ENCODE data around the gene CNTNAP2. TPM values are rescaled to one million over a fixed set of nuclear protein-coding genes. Genes with fewer than 3 reads are reported as not detected.

CNTNAP2 gene
- total and polyA plus RNA-seq, 2 donors, result 5.1 to 10.3 TPM

- WGBS, result 92% methylated on average over 3 of the region's 3 CpGs
- Histone ChIP-seq H3K9me3 (ENCODE audit: control insufficient read depth in 2 of 2, insufficient read depth in 1 of 2, low read length in 1 of 2) (no peaks in the 10 kb centered on the region), H3K27me3 (ENCODE audit: control insufficient read depth in 2 of 2, insufficient read depth in 1 of 2, low read length in 1 of 2) (no peaks in the 10 kb centered on the region), H3K4me3 (ENCODE audit: low read length in 2 of 2) (no peak overlapping the region), H3K36me3 (ENCODE audit: control insufficient read depth in 2 of 2, insufficient read depth in 2 of 2, low read length in 1 of 2) (no peaks in the 10 kb centered on the region), H3K4me1 (ENCODE audit: control insufficient read depth in 2 of 2, insufficient read depth in 2 of 2, low read length in 2 of 2) (no peaks in the 10 kb centered on the region), H3K27ac (ENCODE audit: low read depth in 1 of 2, low read length in 1 of 2) (no peak overlapping the region)
- DNase-seq (ENCODE audit: low read depth in 6 of 9, low spot score in 9 of 9), result no peak
Observed at GRCh38 chr7:146701166-146701565, 584.6 kb downstream of the CNTNAP2 start.

- Histone ChIP-seq H3K27me3 (ENCODE audit: control insufficient read depth in 2 of 2, insufficient read depth in 1 of 2, low read length in 1 of 2) (no peaks in the 10 kb centered on the region), H3K9me3 (ENCODE audit: control insufficient read depth in 2 of 2, insufficient read depth in 1 of 2, low read length in 1 of 2) (no peaks in the 10 kb centered on the region), H3K4me3 (ENCODE audit: low read length in 2 of 2) (no peak overlapping the region), H3K4me1 (ENCODE audit: control insufficient read depth in 2 of 2, insufficient read depth in 2 of 2, low read length in 2 of 2) (no peaks in the 10 kb centered on the region), H3K36me3 (ENCODE audit: control insufficient read depth in 2 of 2, insufficient read depth in 2 of 2, low read length in 1 of 2) (no peaks in the 10 kb centered on the region), H3K27ac (ENCODE audit: low read depth in 1 of 2, low read length in 1 of 2) (no peak overlapping the region)
- no peak for DNase-seq (ENCODE audit: low read depth in 6 of 9, low spot score in 9 of 9)
- 96% methylated on average over 1 of the region's 1 CpG for WGBS
Observed at GRCh38 chr7:146702898-146703297, 586.3 kb downstream of the CNTNAP2 start.

GRCh38 chr7:146709451-146710027, 592.9 kb downstream of the CNTNAP2 start:
- no peaks in the 10 kb centered on the region for H3K36me3 ChIP-seq (ENCODE audit: control insufficient read depth in 2 of 2, insufficient read depth in 2 of 2, low read length in 1 of 2)
- 67% methylated on average over 4 of the region's 4 CpGs for WGBS
- H3K4me1 ChIP-seq (ENCODE audit: control insufficient read depth in 2 of 2, insufficient read depth in 2 of 2, low read length in 2 of 2), result no peaks in the 10 kb centered on the region
- no peak for DNase-seq (ENCODE audit: low read depth in 6 of 9, low spot score in 9 of 9)
- no peaks in the 10 kb centered on the region for H3K27me3 ChIP-seq (ENCODE audit: control insufficient read depth in 2 of 2, insufficient read depth in 1 of 2, low read length in 1 of 2)
- no peaks in the 10 kb centered on the region for H3K9me3 ChIP-seq (ENCODE audit: control insufficient read depth in 2 of 2, insufficient read depth in 1 of 2, low read length in 1 of 2)
- no peak overlapping the region for H3K4me3 ChIP-seq (ENCODE audit: low read length in 2 of 2)
- no peak overlapping the region for H3K27ac ChIP-seq (ENCODE audit: low read depth in 1 of 2, low read length in 1 of 2)

- Histone ChIP-seq H3K4me3 (ENCODE audit: low read length in 2 of 2) (no peak overlapping the region), H3K27ac (ENCODE audit: low read depth in 1 of 2, low read length in 1 of 2) (no peak overlapping the region), H3K4me1 (ENCODE audit: control insufficient read depth in 2 of 2, insufficient read depth in 2 of 2, low read length in 2 of 2) (no peaks in the 10 kb centered on the region), H3K27me3 (ENCODE audit: control insufficient read depth in 2 of 2, insufficient read depth in 1 of 2, low read length in 1 of 2) (no peaks in the 10 kb centered on the region), H3K9me3 (ENCODE audit: control insufficient read depth in 2 of 2, insufficient read depth in 1 of 2, low read length in 1 of 2) (no peaks in the 10 kb centered on the region), H3K36me3 (ENCODE audit: control insufficient read depth in 2 of 2, insufficient read depth in 2 of 2, low read length in 1 of 2) (no peaks in the 10 kb centered on the region)
- 95% methylated on average over 1 of the region's 1 CpG for WGBS
- DNase-seq (ENCODE audit: low read depth in 6 of 9, low spot score in 9 of 9), result no peak
Observed at GRCh38 chr7:146713205-146713604, 596.6 kb downstream of the CNTNAP2 start.

GRCh38 chr7:146713934-146714333, 597.3 kb downstream of the CNTNAP2 start:
- 97% methylated on average over 3 of the region's 3 CpGs for WGBS
- H3K4me1 ChIP-seq (ENCODE audit: control insufficient read depth in 2 of 2, insufficient read depth in 2 of 2, low read length in 2 of 2), result no peaks in the 10 kb centered on the region
- no peaks in the 10 kb centered on the region for H3K36me3 ChIP-seq (ENCODE audit: control insufficient read depth in 2 of 2, insufficient read depth in 2 of 2, low read length in 1 of 2)
- H3K9me3 ChIP-seq (ENCODE audit: control insufficient read depth in 2 of 2, insufficient read depth in 1 of 2, low read length in 1 of 2), result no peaks in the 10 kb centered on the region
- H3K27ac ChIP-seq (ENCODE audit: low read depth in 1 of 2, low read length in 1 of 2), result no peak overlapping the region
- DNase-seq (ENCODE audit: low read depth in 6 of 9, low spot score in 9 of 9), result no peak
- no peaks in the 10 kb centered on the region for H3K27me3 ChIP-seq (ENCODE audit: control insufficient read depth in 2 of 2, insufficient read depth in 1 of 2, low read length in 1 of 2)
- no peak overlapping the region for H3K4me3 ChIP-seq (ENCODE audit: low read length in 2 of 2)

GRCh38 chr7:146720195-146720594, 603.6 kb downstream of the CNTNAP2 start:
- H3K27ac ChIP-seq (ENCODE audit: low read depth in 1 of 2, low read length in 1 of 2), result no peak overlapping the region
- H3K4me1 ChIP-seq (ENCODE audit: control insufficient read depth in 2 of 2, insufficient read depth in 2 of 2, low read length in 2 of 2), result no peaks in the 10 kb centered on the region
- H3K9me3 ChIP-seq (ENCODE audit: control insufficient read depth in 2 of 2, insufficient read depth in 1 of 2, low read length in 1 of 2), result no peaks in the 10 kb centered on the region
- no peak overlapping the region for H3K4me3 ChIP-seq (ENCODE audit: low read length in 2 of 2)
- H3K36me3 ChIP-seq (ENCODE audit: control insufficient read depth in 2 of 2, insufficient read depth in 2 of 2, low read length in 1 of 2), result no peaks in the 10 kb centered on the region
- H3K27me3 ChIP-seq (ENCODE audit: control insufficient read depth in 2 of 2, insufficient read depth in 1 of 2, low read length in 1 of 2), result no peaks in the 10 kb centered on the region
- DNase-seq (ENCODE audit: low read depth in 6 of 9, low spot score in 9 of 9), result no peak
- 88% methylated on average over 2 of the region's 2 CpGs for WGBS

GRCh38 chr7:146722986-146723385, 606.4 kb downstream of the CNTNAP2 start:
- no peaks in the 10 kb centered on the region for H3K36me3 ChIP-seq (ENCODE audit: control insufficient read depth in 2 of 2, insufficient read depth in 2 of 2, low read length in 1 of 2)
- H3K9me3 ChIP-seq (ENCODE audit: control insufficient read depth in 2 of 2, insufficient read depth in 1 of 2, low read length in 1 of 2), result no peaks in the 10 kb centered on the region

GRCh38 chr7:146725520-146725919, 608.9 kb downstream of the CNTNAP2 start:
- no peak overlapping the region for H3K4me3 ChIP-seq (ENCODE audit: low read length in 2 of 2)
- no peak for DNase-seq (ENCODE audit: low read depth in 6 of 9, low spot score in 9 of 9)
- no peak overlapping the region for H3K27ac ChIP-seq (ENCODE audit: low read depth in 1 of 2, low read length in 1 of 2)
- WGBS, result 94% methylated on average over 3 of the region's 3 CpGs
- no peaks in the 10 kb centered on the region for H3K36me3 ChIP-seq (ENCODE audit: control insufficient read depth in 2 of 2, insufficient read depth in 2 of 2, low read length in 1 of 2)
- no peaks in the 10 kb centered on the region for H3K4me1 ChIP-seq (ENCODE audit: control insufficient read depth in 2 of 2, insufficient read depth in 2 of 2, low read length in 2 of 2)
- H3K9me3 ChIP-seq (ENCODE audit: control insufficient read depth in 2 of 2, insufficient read depth in 1 of 2, low read length in 1 of 2), result no peaks in the 10 kb centered on the region
- H3K27me3 ChIP-seq (ENCODE audit: control insufficient read depth in 2 of 2, insufficient read depth in 1 of 2, low read length in 1 of 2), result no peaks in the 10 kb centered on the region

More at GRCh38 chr7:146722986-146723385, 606.4 kb downstream of the CNTNAP2 start:
- no peak overlapping the region for H3K4me3 ChIP-seq (ENCODE audit: low read length in 2 of 2)
- no peaks in the 10 kb centered on the region for H3K27me3 ChIP-seq (ENCODE audit: control insufficient read depth in 2 of 2, insufficient read depth in 1 of 2, low read length in 1 of 2)
- DNase-seq (ENCODE audit: low read depth in 6 of 9, low spot score in 9 of 9), result no peak
- 78% methylated on average over 1 of the region's 1 CpG for WGBS
- H3K4me1 ChIP-seq (ENCODE audit: control insufficient read depth in 2 of 2, insufficient read depth in 2 of 2, low read length in 2 of 2), result no peaks in the 10 kb centered on the region
- no peak overlapping the region for H3K27ac ChIP-seq (ENCODE audit: low read depth in 1 of 2, low read length in 1 of 2)

GRCh38 chr7:146728141-146728540, 611.5 kb downstream of the CNTNAP2 start:
- Histone ChIP-seq H3K9me3 (ENCODE audit: control insufficient read depth in 2 of 2, insufficient read depth in 1 of 2, low read length in 1 of 2) (no peaks in the 10 kb centered on the region), H3K4me1 (ENCODE audit: control insufficient read depth in 2 of 2, insufficient read depth in 2 of 2, low read length in 2 of 2) (no peaks in the 10 kb centered on the region), H3K27me3 (ENCODE audit: control insufficient read depth in 2 of 2, insufficient read depth in 1 of 2, low read length in 1 of 2) (no peaks in the 10 kb centered on the region), H3K36me3 (ENCODE audit: control insufficient read depth in 2 of 2, insufficient read depth in 2 of 2, low read length in 1 of 2) (no peaks in the 10 kb centered on the region), H3K4me3 (ENCODE audit: low read length in 2 of 2) (no peak overlapping the region), H3K27ac (ENCODE audit: low read depth in 1 of 2, low read length in 1 of 2) (no peak overlapping the region)
- 98% methylated on average over 5 of the region's 5 CpGs for WGBS
- DNase-seq (ENCODE audit: low read depth in 6 of 9, low spot score in 9 of 9), result no peak

GRCh38 chr7:146728611-146729010, 612.0 kb downstream of the CNTNAP2 start:
- WGBS, result 83% methylated on average over 4 of the region's 4 CpGs
- Histone ChIP-seq H3K27me3 (ENCODE audit: control insufficient read depth in 2 of 2, insufficient read depth in 1 of 2, low read length in 1 of 2) (no peaks in the 10 kb centered on the region), H3K4me1 (ENCODE audit: control insufficient read depth in 2 of 2, insufficient read depth in 2 of 2, low read length in 2 of 2) (no peaks in the 10 kb centered on the region), H3K27ac (ENCODE audit: low read depth in 1 of 2, low read length in 1 of 2) (no peak overlapping the region), H3K9me3 (ENCODE audit: control insufficient read depth in 2 of 2, insufficient read depth in 1 of 2, low read length in 1 of 2) (no peaks in the 10 kb centered on the region), H3K4me3 (ENCODE audit: low read length in 2 of 2) (no peak overlapping the region), H3K36me3 (ENCODE audit: control insufficient read depth in 2 of 2, insufficient read depth in 2 of 2, low read length in 1 of 2) (no peaks in the 10 kb centered on the region)
- no peak for DNase-seq (ENCODE audit: low read depth in 6 of 9, low spot score in 9 of 9)
